ENCODE measurements around the gene TRIM45.
"Not testable (repeated sequence)": the region's sequence is repeated elsewhere in the genome, so short reads cannot be mapped to it uniquely, and the experiment has no call there.

The TRIM45 gene

DNA sequence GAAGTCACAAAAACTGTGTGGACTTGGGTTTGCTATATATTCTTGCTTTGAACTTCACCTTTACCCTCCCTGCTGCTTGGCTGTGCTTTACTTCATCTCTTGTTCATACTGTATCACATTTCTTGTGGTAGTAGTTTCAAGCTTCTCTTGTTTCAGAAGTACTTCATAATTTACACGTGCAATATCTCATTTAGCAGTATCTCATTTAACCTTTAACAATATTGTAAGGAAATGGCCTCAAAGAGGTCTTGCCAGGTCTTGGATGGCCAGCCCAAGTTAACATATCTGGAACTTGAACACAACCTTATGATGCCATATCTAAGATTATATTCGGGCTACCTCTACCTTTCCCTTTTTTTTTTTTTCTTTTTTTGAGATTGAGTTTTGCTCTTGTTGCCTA is 1.7 kb upstream of the TRIM45 start:
- H3K27me3 ChIP-seq (ENCODE audit: low read length), result no peaks in the 10 kb centered on the region
- no peaks in the 10 kb centered on the region for H3K9me2 ChIP-seq (replicated peaks; ENCODE audit: insufficient read depth, low read length)
- H3K27ac ChIP-seq (ENCODE audit: low read depth, low read length), result no peak overlapping the region
- H3K4me3 ChIP-seq (ENCODE audit: insufficient read depth, low read length, poor library complexity, severe bottlenecking), result no peak overlapping the region
- no peaks in the 10 kb centered on the region for H3K36me3 ChIP-seq (ENCODE audit: low read length)
- no peaks in the 10 kb centered on the region for H3K79me2 ChIP-seq (ENCODE audit: insufficient read depth, low read length)
- no peak overlapping the region for H2AFZ ChIP-seq (ENCODE audit: low read depth, low read length, severe bottlenecking)
- H3K9ac ChIP-seq (ENCODE audit: low read length), result no peak overlapping the region
- no peaks in the 10 kb centered on the region for H4K20me1 ChIP-seq (ENCODE audit: low read depth, low read length)
- no peak overlapping the region for H3K4me2 ChIP-seq (ENCODE audit: low read depth, low read length, poor library complexity, severe bottlenecking)
- TF ChIP-seq, protein P1, sequence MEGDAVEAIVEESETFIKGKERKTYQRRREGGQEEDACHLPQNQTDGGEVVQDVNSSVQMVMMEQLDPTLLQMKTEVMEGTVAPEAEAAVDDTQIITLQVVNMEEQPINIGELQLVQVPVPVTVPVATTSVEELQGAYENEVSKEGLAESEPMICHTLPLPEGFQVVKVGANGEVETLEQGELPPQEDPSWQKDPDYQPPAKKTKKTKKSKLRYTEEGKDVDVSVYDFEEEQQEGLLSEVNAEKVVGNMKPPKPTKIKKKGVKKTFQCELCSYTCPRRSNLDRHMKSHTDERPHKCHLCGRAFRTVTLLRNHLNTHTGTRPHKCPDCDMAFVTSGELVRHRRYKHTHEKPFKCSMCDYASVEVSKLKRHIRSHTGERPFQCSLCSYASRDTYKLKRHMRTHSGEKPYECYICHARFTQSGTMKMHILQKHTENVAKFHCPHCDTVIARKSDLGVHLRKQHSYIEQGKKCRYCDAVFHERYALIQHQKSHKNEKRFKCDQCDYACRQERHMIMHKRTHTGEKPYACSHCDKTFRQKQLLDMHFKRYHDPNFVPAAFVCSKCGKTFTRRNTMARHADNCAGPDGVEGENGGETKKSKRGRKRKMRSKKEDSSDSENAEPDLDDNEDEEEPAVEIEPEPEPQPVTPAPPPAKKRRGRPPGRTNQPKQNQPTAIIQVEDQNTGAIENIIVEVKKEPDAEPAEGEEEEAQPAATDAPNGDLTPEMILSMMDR (IDR thresholded peaks at IDR 0.05; ENCODE audit: insufficient read depth, low read length, poor library complexity, severe bottlenecking), result no peak
- no peak for TF ChIP-seq EZH2phosphoT487 (conservative IDR thresholded peaks at IDR 0.05; ENCODE audit: low read length)
- no peaks in the 10 kb centered on the region for H3K9me3 ChIP-seq (ENCODE audit: insufficient read depth, low read length)
- no peaks in the 10 kb centered on the region for H3F3A ChIP-seq (ENCODE audit: insufficient read depth)

DNA sequence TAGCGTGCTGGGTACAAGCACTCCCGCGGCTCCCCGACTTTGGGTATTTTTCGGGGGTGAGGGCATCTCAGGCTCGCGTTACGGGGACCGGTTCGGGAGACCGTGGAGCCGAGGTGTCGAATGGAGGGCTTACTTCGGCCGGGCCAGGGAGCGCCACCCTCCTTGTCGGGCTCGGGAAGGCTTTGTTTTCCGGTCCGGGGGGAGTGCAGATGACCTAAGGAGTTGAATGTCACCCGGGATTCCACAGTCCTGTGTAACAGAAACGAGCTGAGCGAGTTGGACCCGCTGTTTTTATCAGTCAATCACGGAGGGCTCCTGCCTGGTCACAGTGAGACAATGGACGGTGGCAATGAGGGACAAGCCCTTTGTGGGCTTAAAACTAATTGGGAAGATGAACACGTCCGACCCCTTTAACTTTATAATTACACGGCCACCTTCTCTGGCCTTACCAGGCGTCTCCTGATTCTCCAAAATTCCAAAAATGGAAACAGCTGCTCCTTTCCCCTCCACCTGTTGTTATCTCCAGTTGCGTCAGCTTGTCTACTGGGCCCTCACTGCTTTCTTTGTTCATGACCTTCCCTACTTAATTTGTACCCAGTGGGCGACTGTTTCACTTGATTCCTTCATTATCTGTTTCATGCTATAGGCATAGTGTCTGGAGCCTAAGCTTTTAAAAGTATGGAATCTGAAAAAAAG is 929 bp upstream of the TRIM45 start:
- Histone ChIP-seq H3K79me2 (ENCODE audit: insufficient read depth, low read length) (no peaks in the 10 kb centered on the region), H3K9me2 (replicated peaks; ENCODE audit: insufficient read depth, low read length) (no peaks in the 10 kb centered on the region), H3K9me3 (ENCODE audit: insufficient read depth, low read length) (no peaks in the 10 kb centered on the region), H3K27me3 (ENCODE audit: low read length) (no peaks in the 10 kb centered on the region), H3K4me3 (ENCODE audit: insufficient read depth, low read length, poor library complexity, severe bottlenecking) (no peak overlapping the region), H3F3A (ENCODE audit: insufficient read depth) (no peaks in the 10 kb centered on the region), H3K36me3 (ENCODE audit: low read length) (no peaks in the 10 kb centered on the region), H2AFZ (ENCODE audit: low read depth, low read length, severe bottlenecking) (peak overlapping the region; percentile 81), H3K27ac (ENCODE audit: low read depth, low read length) (no peak overlapping the region), H4K20me1 (ENCODE audit: low read depth, low read length) (no peaks in the 10 kb centered on the region), H3K4me2 (ENCODE audit: low read depth, low read length, poor library complexity, severe bottlenecking) (peak overlapping the region; percentile 54), H3K9ac (ENCODE audit: low read length) (peak overlapping the region; percentile 52; the same call in 1 of the 2 replicates)
- TF ChIP-seq, protein P1 (IDR thresholded peaks at IDR 0.05; ENCODE audit: insufficient read depth, low read length, poor library complexity, severe bottlenecking), result no peak
- TF ChIP-seq EZH2phosphoT487 (conservative IDR thresholded peaks at IDR 0.05; ENCODE audit: low read length), result no peak

DNA sequence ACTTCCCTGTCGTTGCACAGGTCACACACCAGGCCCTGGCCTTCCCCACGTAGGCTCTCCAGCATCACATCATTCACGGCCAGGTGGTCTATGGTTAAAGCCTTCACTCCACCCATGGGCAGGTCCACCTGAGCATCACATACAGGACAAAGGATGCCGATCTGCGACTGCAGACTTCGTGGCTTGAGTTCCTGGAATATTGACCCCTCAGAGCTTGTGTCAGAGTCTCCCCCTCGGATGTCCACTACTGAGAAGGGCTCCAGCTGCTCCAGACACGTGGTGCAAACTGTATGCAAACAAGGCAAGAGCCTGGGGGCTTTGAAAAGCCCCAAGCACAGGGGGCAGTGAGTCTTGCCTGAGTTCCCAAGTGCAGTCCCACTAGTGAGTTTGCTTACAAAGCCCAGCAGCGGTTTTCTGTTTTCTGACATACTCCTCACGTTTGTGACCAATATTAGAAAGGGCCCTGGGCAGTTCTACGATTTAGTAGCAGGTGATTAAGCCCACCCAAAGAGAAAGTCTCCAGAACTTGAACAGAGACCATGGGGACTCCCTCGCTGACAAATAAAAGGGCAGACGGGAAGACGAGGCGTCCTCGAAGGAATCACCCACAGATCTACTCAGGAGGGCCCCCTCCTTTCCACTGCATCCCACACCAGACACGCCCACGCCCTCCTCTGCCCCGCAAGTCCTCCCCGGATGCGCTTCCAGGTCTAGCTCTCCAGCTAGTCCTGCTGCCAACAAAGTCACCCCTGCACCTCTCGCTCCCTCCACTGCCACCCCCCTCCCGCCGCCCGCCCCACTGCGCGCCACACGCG is 568 bp downstream of the TRIM45 start:
- peak overlapping the region; percentile 53 for H3K4me3 ChIP-seq (ENCODE audit: insufficient read depth, low read length, poor library complexity, severe bottlenecking)

DNA sequence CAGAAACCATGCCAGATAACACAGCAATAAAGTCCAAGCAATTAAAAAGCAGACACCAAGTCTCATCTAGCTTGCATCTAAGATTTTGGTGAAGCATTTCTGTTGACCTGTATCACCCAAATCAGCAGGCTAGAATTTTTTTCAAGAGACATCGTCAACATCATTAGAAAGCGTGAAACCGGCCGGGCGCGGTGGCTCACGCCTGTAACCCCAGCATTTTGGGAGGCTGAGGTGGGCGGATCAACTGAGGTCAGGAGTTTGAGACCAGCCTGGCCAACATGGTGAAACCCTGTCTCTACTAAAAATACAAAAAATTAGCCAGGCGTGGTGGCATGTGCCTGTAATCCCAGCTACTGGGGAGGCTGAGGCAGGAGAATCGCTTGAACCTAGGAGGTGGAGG is 2.4 kb downstream of the TRIM45 start:
- not testable (repeated sequence) for H3K9me2 ChIP-seq (replicated peaks; ENCODE audit: insufficient read depth, low read length); H3K79me2 ChIP-seq (ENCODE audit: insufficient read depth, low read length); H3K9ac ChIP-seq (ENCODE audit: low read length); H3K27me3 ChIP-seq (ENCODE audit: low read length); H3K4me3 ChIP-seq (ENCODE audit: insufficient read depth, low read length, poor library complexity, severe bottlenecking); H3K4me2 ChIP-seq (ENCODE audit: low read depth, low read length, poor library complexity, severe bottlenecking); H2AFZ ChIP-seq (ENCODE audit: low read depth, low read length, severe bottlenecking); H3K27ac ChIP-seq (ENCODE audit: low read depth, low read length); H3K9me3 ChIP-seq (ENCODE audit: insufficient read depth, low read length); H3K36me3 ChIP-seq (ENCODE audit: low read length); H4K20me1 ChIP-seq (ENCODE audit: low read depth, low read length); H3F3A ChIP-seq (ENCODE audit: insufficient read depth)

More for the DNA sequence above, 568 bp downstream of the TRIM45 start:
- H2AFZ ChIP-seq (ENCODE audit: low read depth, low read length, severe bottlenecking), result peak overlapping the region; percentile 81
- H4K20me1 ChIP-seq (ENCODE audit: low read depth, low read length), result no peaks in the 10 kb centered on the region
- no peaks in the 10 kb centered on the region for H3F3A ChIP-seq (ENCODE audit: insufficient read depth)
- H3K79me2 ChIP-seq (ENCODE audit: insufficient read depth, low read length), result no peaks in the 10 kb centered on the region
- no peaks in the 10 kb centered on the region for H3K9me2 ChIP-seq (replicated peaks; ENCODE audit: insufficient read depth, low read length)
- H3K4me2 ChIP-seq (ENCODE audit: low read depth, low read length, poor library complexity, severe bottlenecking), result peak overlapping the region; percentile 54
- no peaks in the 10 kb centered on the region for H3K9me3 ChIP-seq (ENCODE audit: insufficient read depth, low read length)
- no peaks in the 10 kb centered on the region for H3K27me3 ChIP-seq (ENCODE audit: low read length)
- H3K36me3 ChIP-seq (ENCODE audit: low read length), result no peaks in the 10 kb centered on the region
- peak overlapping the region; percentile 52 for H3K9ac ChIP-seq (ENCODE audit: low read length)
- no peak for TF ChIP-seq EZH2phosphoT487 (conservative IDR thresholded peaks at IDR 0.05; ENCODE audit: low read length)
- TF ChIP-seq, protein P1 (IDR thresholded peaks at IDR 0.05; ENCODE audit: insufficient read depth, low read length, poor library complexity, severe bottlenecking), result no peak
- no peak overlapping the region for H3K27ac ChIP-seq (ENCODE audit: low read depth, low read length)

Measured in SU-DHL-6 (cell line).